CD4-positive, alpha-beta T cell (primary cell): Measurements from ENCODE around the gene NDUFS7. TPM values are rescaled to one million over a fixed set of nuclear protein-coding genes. Genes with fewer than 3 reads are reported as not detected.

Experiments used
- ATAC-seq: fragments of 200-7000 bp; cut with Tn5 transposase; one replicate; pipeline ENCODE4 v1.10.0; 2022; ENCODE audit warnings: mild to moderate bottlenecking; ENCODE audit not compliant: poor library complexity
- CTCF ChIA-PET: fragments of 350-600 bp; sonication (Branson Sonifier 250); formaldehyde crosslinking; loops from one replicate; lab custom pipeline; 2021; ENCODE audit warnings: antibody characterized with exemption, inconsistent platforms; lab: Charles Lee
- POLR2A ChIA-PET: fragments of 350-600 bp; sonication (Branson Sonifier 250); formaldehyde crosslinking; loops from one replicate; lab custom pipeline; 2021; ENCODE audit warnings: antibody characterized with exemption, inconsistent platforms; lab: Charles Lee
- DNase-seq, 14 experiments: peaks; one replicate each; pipeline ENCODE4 v3.0.0-alpha.2; 2013 to 2020; ENCODE audit warnings: mixed read lengths in 2 of 14
- H3K27ac ChIP-seq, 2 donors: one replicate each; pipeline versions ENCODE4 v1.5.1 to v1.7.0; 2013; ENCODE audit warnings: low read length in 2 of 2, low read depth in 1 of 2, mild to moderate bottlenecking in 1 of 2
- H3K27me3 ChIP-seq, 2 experiments: 1 replicate in 1 of 2; 2 replicates in 1 of 2; pipeline versions ENCODE4 v1.6.1 to v1.7.0; 2013; ENCODE audit warnings: low read length in 2 of 2, control low read depth in 1 of 2, mild to moderate bottlenecking in 1 of 2, moderate library complexity in 1 of 2; ENCODE audit not compliant: insufficient read depth in 2 of 2, control insufficient read depth in 1 of 2
- H3K36me3 ChIP-seq: one replicate; pipeline ENCODE4 v1.6.1; 2013; ENCODE audit warnings: low read length, control low read depth; ENCODE audit not compliant: insufficient read depth
- H3K4me1 ChIP-seq: one replicate; pipeline ENCODE4 v1.6.1; 2013; ENCODE audit warnings: low read length, control low read depth; ENCODE audit not compliant: insufficient read depth
- H3K4me3 ChIP-seq: one replicate; pipeline ENCODE4 v1.5.1; 2013; ENCODE audit warnings: mild to moderate bottlenecking, low read length, moderate library complexity
- H3K9me3 ChIP-seq, 2 experiments: 1 replicate in 1 of 2; 2 replicates in 1 of 2; pipeline versions ENCODE4 v1.6.1 to v1.7.0; 2013; ENCODE audit warnings: low read length in 2 of 2, mild to moderate bottlenecking in 2 of 2, control low read depth in 1 of 2, moderate library complexity in 1 of 2; ENCODE audit not compliant: control insufficient read depth in 1 of 2, insufficient read depth in 1 of 2
- H3K27ac Mint-ChIP-seq: one replicate; pipeline ENCODE4 v1.8.0; 2020; ENCODE audit warnings: mixed read lengths
- H3K27me3 Mint-ChIP-seq: one replicate; pipeline ENCODE4 v1.8.0; 2021; ENCODE audit warnings: mixed read lengths
- H3K36me3 Mint-ChIP-seq: one replicate; pipeline ENCODE4 v1.8.0; 2021; ENCODE audit warnings: low read depth, mixed read lengths
- H3K4me1 Mint-ChIP-seq: one replicate; pipeline ENCODE4 v1.8.0; 2021; ENCODE audit warnings: low read depth, mixed read lengths
- H3K4me3 Mint-ChIP-seq: one replicate; pipeline ENCODE4 v1.8.0; 2020; ENCODE audit warnings: mild to moderate bottlenecking, mixed read lengths
- H3K9me3 Mint-ChIP-seq: one replicate; pipeline ENCODE4 v1.8.0; 2020; ENCODE audit warnings: mixed read lengths
- intact Hi-C, 2 experiments: fragments of 100-400 bp; cut with DNase I in 1 of 2; cut with micrococcal nuclease in 1 of 2; formaldehyde crosslinking; loops; one replicate each; pipeline versions ENCODE4 v1.15.1 to v1.9.0; 2023 to 2025; cut with DNase I, micrococcal nuclease
- total RNA-seq, 174 experiments: library from RNA in 2 of 174; stranded (reverse) in 2 of 174; gene quantifications; one replicate each; pipeline ENCODE4 v1.2.3 and lab custom pipeline; 2021 to 2026
- TF ChIP-seq, protein P1 (sequence below): fragments of 200-600 bp; IDR thresholded peaks from one replicate; pipeline ENCODE4 v1.8.0; 2022; ENCODE audit warnings: antibody characterized with exemption, mild to moderate bottlenecking

NDUFS7 gene
- total RNA-seq, 2 experiments from 2014 or later = 40.0 to 42.6 TPM

GRCh38 chr19:1410136-1410786 lies 26.6 kb downstream of the NDUFS7 start:
- H3K4me1 Mint-ChIP-seq = peaks cover 63% of the 10 kb centered on the region
- H3K36me3 Mint-ChIP-seq = peaks cover 44% of the 10 kb centered on the region
- TF ChIP-seq, protein P1, sequence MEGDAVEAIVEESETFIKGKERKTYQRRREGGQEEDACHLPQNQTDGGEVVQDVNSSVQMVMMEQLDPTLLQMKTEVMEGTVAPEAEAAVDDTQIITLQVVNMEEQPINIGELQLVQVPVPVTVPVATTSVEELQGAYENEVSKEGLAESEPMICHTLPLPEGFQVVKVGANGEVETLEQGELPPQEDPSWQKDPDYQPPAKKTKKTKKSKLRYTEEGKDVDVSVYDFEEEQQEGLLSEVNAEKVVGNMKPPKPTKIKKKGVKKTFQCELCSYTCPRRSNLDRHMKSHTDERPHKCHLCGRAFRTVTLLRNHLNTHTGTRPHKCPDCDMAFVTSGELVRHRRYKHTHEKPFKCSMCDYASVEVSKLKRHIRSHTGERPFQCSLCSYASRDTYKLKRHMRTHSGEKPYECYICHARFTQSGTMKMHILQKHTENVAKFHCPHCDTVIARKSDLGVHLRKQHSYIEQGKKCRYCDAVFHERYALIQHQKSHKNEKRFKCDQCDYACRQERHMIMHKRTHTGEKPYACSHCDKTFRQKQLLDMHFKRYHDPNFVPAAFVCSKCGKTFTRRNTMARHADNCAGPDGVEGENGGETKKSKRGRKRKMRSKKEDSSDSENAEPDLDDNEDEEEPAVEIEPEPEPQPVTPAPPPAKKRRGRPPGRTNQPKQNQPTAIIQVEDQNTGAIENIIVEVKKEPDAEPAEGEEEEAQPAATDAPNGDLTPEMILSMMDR = no peak
- Histone ChIP-seq H3K27ac (peak overlapping the region in 1 of 2 donors; percentile 23), H3K9me3 (no peaks in the 10 kb centered on the region), H3K4me1 (peaks cover 78% of the 10 kb centered on the region), H3K4me3 (no peak overlapping the region), H3K36me3 (peaks cover 38% of the 10 kb centered on the region), H3K27me3 (no peaks in the 10 kb centered on the region)
- peak overlapping the region; percentile 97 for H3K27ac Mint-ChIP-seq
- intact Hi-C loops = no loop called here
- DNase-seq (peak in 1 of 14 experiments; percentile 38), ATAC-seq (no peak)
- POLR2A ChIA-PET = interaction anchor here (0.9 to 2.6 kb wide), 3 partner anchors 8 to 142 kb away, joined by 3 to 11 read pairs (median 3); partner anchors contain the start of gene CIRBP
- peak overlapping the region; percentile 96 for H3K4me3 Mint-ChIP-seq
- CTCF ChIA-PET = no interaction called here
- H3K27me3 Mint-ChIP-seq = no peaks in the 10 kb centered on the region
- no peaks in the 10 kb centered on the region for H3K9me3 Mint-ChIP-seq

GRCh38 chr19:1410789-1411188 lies 27.1 kb downstream of the NDUFS7 start:
- peaks cover 38% of the 10 kb centered on the region for H3K36me3 ChIP-seq

DNA sequence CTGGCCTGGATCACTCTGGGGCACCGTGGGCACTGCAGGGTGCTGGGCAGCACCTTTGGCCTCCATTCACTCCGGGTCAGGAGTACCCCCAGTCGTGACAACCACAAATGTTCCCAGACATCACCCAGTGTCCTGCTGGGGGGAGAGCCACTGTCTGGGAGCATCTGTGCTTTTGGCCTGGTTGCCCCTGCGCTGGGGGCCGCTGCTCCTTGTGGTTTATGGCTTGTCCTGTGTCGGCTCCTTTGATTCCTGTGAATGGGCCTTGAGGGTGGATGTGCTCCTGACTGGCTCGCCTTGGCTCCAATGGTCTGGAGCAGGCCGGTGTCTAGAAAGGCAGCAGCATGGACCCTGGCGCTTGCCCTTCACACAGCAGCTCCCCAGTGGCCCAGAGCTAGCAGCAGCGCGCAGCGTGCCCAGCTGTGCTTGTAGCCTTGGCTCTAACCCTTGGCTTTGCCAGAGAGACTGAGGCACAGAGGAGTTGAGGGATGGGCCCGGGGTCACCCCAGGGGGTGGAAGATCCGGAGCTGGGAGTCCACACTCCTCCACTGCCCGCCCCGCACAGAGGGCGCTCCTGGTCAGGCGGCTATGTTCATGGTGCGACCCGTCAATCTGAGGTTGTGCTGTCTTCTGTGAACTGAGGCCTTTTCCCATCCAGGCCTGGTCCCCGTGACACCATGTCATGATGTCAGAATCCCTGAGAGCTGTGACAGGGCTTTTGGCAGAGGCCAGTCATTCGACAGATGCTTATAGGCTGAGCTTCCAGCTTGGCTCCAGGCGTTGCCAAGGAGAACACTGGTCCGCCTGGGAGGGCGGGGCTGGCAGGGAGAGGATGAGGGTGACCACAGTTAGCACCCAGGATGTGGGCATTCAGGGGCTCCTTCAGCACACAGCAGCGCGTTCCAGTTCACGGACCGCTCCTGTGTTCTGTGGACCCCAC lies 27.8 kb downstream of the NDUFS7 start:
- H3K4me3 ChIP-seq = no peak overlapping the region
- peaks cover 84% of the 10 kb centered on the region for H3K4me1 ChIP-seq
- Mint-ChIP-seq H3K27ac (peak overlapping the region; percentile 97), H3K36me3 (peaks cover 55% of the 10 kb centered on the region), H3K4me1 (peaks cover 67% of the 10 kb centered on the region), H3K4me3 (peak overlapping the region; percentile 96), H3K9me3 (no peaks in the 10 kb centered on the region), H3K27me3 (no peaks in the 10 kb centered on the region)
- POLR2A ChIA-PET = no interaction called here
- intact Hi-C loops = no loop called here
- H3K27me3 ChIP-seq = no peaks in the 10 kb centered on the region
- peak in 4 of 14 experiments; percentile 15 to 75 (median 48) for DNase-seq
- H3K9me3 ChIP-seq = no peaks in the 10 kb centered on the region
- TF ChIP-seq, protein P1 = no peak
- CTCF ChIA-PET = no interaction called here
- H3K27ac ChIP-seq = peak overlapping the region; percentile 22 to 30
- peaks cover 42% of the 10 kb centered on the region for H3K36me3 ChIP-seq
- ATAC-seq = no peak

More at GRCh38 chr19:1410789-1411188, 27.1 kb downstream of the NDUFS7 start:
- POLR2A ChIA-PET = interaction anchor here (2.6 kb wide), 1 partner anchor 142 kb away, joined by 11 read pairs; the partner anchor contains the start of gene CIRBP
- Mint-ChIP-seq H3K27ac (peak overlapping the region; percentile 97), H3K36me3 (peaks cover 50% of the 10 kb centered on the region), H3K4me1 (peaks cover 68% of the 10 kb centered on the region), H3K4me3 (peak overlapping the region; percentile 96), H3K9me3 (no peaks in the 10 kb centered on the region), H3K27me3 (no peaks in the 10 kb centered on the region)
- Histone ChIP-seq H3K27ac (peak overlapping the region in 1 of 2 donors; percentile 30), H3K9me3 (no peaks in the 10 kb centered on the region), H3K27me3 (no peaks in the 10 kb centered on the region), H3K4me1 (peaks cover 83% of the 10 kb centered on the region), H3K4me3 (no peak overlapping the region)
- CTCF ChIA-PET = no interaction called here
- no peak for DNase-seq
- TF ChIP-seq, protein P1 = no peak
- intact Hi-C loops = no loop called here
- no peak for ATAC-seq
